GM19193 (cell line): ENCODE results near the gene CDK6.

Experiments used
- POLR2A ChIP-seq: IDR thresholded peaks from 4 replicates; pipeline ENCODE4 v1.6.1; 2011; ENCODE audit not compliant: insufficient read depth, insufficient read length; ENCODE audit errors: extremely low read depth

Gene CDK6

GRCh38 chr7:92627956-92628355 lies 208.4 kb downstream of the CDK6 start:
- TF ChIP-seq POLR2A: no peak

GRCh38 chr7:92626281-92626809 lies 210.0 kb downstream of the CDK6 start:
- TF ChIP-seq POLR2A: no peak

DNA sequence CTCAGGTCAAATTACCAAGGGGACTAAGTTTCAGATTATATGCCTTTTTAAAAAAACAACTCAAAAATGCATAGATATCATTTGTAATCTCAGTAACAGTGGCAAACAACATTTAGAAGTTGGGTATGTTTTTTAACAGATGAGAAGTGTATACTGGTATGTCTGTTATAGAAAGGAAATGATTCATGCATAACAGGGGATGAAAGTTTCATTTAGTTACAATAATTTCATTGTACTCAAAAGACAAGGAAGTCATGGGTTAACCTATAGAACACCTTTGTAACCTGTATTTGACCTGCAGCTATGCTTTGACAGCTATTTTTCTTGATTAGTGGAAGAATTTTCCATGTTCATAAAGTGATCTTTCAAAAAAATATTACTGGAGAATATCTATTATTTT lies 210.8 kb downstream of the CDK6 start:
- no peak for TF ChIP-seq POLR2A

DNA sequence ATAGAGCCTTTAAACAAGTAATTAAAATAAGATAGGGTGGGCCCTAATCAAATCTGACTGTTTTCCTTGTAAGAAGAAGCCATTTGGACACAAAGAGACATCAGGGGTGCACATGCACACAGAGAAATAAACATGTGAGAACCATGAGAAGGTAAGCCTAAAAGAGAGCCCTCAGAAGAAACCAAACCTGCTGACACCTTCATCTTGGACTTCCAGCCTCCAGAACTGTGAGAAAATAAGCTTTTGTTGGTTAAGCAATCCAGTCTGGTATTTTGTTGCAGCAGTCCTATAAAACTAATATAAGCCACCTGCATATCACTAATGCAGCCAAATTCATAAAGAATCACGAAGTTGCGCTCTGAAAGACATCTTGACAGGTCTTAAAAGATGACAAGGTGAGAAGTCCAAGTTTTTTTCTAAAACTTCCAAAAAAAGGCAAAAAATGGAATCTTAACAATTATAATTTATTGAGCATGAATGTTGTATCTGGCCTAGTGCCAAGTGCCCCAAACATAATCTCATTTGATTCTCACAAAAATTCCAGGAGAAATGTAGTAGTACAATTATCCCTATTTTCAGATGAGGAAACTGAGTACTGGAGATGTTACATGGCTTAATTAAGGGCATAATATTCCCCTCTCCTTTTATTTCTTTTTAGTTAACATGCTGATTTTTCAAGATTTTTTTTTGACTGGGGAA lies 211.9 kb downstream of the CDK6 start:
- TF ChIP-seq POLR2A: no peak

- TF ChIP-seq POLR2A: no peak
Observed at GRCh38 chr7:92623544-92623943, 212.8 kb downstream of the CDK6 start.

DNA sequence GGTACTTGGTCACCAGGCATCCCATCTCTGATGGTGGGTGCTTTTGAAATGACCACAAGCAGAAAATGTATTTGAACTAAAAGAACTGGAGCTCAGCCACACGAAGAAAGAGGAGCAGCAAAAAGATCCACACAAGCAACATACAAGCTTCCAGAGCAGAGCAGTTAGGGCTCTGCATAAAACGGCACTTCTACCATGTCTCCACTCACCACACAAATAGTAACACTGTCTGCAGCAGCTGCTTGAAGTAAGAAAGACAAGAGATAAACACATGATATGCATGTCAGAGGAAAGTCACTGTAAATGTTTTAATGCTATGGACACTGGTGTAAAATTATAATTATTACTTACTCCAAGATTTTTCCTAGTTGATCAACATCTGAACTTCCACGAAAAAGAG lies 213.7 kb downstream of the CDK6 start:
- no peak for TF ChIP-seq POLR2A

GRCh38 chr7:92622030-92622429 lies 214.3 kb downstream of the CDK6 start:
- TF ChIP-seq POLR2A: no peak

GRCh38 chr7:92621561-92622023 lies 214.8 kb downstream of the CDK6 start:
- TF ChIP-seq POLR2A: no peak

GRCh38 chr7:92621026-92621540 lies 215.3 kb downstream of the CDK6 start:
- TF ChIP-seq POLR2A: no peak

DNA sequence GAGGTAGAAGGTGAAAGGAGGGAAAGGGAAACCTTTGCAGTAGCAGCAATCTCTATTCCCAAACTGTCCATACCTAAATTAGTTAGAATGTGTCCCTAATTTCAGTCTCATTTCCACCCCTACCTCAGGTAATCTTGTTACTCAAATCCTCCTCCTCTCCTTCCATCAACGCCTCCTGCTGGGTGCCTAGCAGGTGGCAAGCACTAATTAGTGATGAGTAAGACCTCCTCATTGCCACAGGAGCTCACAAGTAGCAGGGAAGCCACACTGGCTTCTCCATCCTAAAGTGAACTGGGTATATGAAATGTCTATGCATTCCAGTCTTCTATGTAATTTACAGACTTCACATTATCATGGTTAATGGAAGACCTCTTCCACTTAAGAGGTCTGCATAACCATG lies 220.5 kb downstream of the CDK6 start:
- TF ChIP-seq POLR2A: no peak

DNA sequence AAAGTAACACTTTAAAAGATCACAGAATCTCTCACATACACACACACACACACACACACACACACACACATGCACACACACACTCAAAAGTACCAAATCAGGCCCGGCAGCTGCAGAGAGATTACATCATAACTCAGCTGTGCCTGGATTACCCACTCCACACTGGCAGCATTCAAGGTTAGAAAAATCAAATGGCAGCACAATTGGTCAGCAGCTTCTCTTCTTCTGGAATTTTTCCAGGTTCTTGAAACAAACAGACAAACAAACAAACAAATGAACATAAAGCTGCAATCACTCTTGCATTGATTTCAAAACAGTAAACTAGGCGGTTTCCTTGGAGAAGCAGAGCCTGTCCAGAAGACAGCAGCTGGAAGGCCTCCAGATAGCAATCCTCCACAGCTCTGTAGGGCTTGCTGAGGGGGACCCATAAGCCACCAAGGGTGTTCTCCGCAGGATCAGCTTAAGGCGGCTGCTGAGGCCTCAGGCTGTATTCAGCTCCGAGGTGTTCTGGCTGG lies 221.7 kb downstream of the CDK6 start:
- TF ChIP-seq POLR2A: no peak

DNA sequence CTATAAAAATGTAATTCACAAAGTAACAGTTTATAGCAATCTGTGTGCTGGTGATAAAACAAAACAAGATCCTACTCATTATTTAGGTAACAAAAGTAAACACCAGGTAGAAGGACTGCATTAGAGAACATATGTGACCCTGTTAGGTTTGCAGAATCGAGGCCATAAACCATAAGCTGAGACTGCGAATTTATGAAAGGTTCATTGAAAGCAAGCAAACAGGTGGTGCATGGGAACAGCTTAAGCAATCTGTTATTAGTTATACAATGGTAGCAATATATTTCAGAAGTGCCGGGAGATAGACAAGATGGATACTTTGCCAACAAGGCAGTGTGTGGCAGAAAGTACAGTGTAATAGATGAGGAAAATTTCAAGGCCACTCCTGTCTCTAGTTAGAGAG lies 222.7 kb downstream of the CDK6 start:
- no peak for TF ChIP-seq POLR2A

- no peak for TF ChIP-seq POLR2A
Observed at GRCh38 chr7:92613214-92613613, 223.2 kb downstream of the CDK6 start.

DNA sequence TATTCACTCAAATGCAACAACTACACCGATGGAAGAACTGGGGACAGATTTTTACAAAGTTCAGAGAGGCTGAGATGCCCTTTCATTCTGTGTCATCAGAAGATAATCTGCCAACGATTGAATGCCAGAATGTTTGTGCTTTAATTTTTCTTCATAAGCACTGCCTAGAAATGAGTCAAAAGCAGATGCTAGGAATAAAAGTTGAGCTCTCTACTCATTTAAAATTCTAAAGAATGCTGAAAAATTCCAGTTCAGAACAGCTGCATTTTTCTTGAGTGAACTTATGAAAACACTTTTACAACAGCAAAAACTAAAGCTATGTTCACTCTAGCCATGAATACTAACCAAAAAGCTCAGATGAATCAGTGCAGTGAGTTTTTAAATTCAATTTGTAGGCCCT lies 223.9 kb downstream of the CDK6 start:
- no peak for TF ChIP-seq POLR2A

DNA sequence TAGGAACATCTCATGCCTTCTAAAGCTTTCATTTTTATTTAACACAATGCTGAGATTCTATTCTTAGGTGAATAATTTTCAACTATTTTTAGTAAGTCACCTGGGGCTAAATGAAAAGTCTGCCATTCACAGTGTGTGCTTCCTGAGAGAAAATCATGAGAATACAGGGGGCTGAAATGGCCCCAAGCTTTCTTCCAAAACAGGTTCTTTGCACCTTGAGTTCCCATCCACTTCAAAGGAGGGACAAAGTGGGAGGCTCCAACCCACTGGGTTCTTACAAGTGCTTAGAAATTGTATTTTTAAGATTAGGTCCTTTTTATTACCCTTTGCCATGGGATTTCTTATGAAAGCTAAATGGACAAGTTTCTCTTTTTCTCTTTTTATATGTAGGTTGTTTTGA lies 224.6 kb downstream of the CDK6 start:
- TF ChIP-seq POLR2A: no peak

GRCh38 chr7:92609921-92610518 lies 226.4 kb downstream of the CDK6 start:
- no peak for TF ChIP-seq POLR2A
